Activated CD4-positive, alpha-beta T cell treated with anti-CD3 and anti-CD28 coated beads, Interleukin-2, amount 50 U/mL, for 1 hour (primary cell): ENCODE measurements around the gene SMARCB1.
A peak's percentile ranks its signal among the peaks of the same experiment; 100 is the strongest.
"Not testable (repeated sequence)": the region's sequence is repeated elsewhere in the genome, so short reads cannot be mapped to it uniquely, and the experiment has no call there.

Experiments used
- DNase-seq: peaks from one replicate; pipeline ENCODE4 v3.0.0-alpha.2; 2020

Gene SMARCB1

DNA sequence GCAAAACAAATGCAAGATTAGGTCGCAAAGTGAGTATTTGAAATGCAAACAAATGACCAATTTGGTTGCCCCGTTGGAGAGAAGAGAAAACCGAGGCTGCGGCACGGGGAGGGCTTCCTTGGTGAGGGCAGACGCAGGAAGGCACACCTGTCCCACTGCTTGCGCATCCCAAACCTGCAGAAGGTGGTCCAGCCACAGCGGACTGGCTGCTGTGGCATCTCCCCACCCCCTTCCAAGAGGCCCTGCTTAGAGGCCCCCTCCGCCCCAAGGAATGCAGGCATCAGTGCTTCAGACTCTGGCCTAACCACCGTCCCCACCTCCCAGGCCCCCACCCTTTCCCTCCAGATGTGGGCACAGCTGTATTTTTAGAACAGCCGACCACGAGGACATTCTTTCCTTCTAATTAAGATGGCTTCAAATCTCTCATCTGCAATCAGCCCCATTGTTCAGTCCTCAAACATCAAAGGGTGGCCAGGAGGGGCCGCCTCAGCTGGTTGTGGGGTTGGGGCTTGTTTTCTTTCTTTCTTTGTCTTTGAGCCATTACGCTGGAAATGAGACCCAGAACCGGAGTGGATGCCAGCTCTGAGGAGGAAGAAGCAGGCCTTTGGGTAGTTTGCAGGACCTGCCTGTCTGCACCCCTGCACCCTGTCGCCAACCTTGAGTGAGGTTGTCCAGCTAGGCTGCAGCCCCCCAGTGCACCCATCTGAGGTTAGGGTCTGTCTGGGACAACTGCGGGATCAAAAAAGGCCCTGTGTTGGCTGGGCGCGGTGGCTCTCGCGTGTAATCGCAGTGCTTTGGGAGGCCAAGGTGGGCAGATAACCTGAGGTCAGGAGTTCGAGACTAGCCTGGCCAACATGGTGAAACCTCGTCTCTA, 61.5 kb downstream of the SMARCB1 start:
- DNase-seq, result no peak

DNA sequence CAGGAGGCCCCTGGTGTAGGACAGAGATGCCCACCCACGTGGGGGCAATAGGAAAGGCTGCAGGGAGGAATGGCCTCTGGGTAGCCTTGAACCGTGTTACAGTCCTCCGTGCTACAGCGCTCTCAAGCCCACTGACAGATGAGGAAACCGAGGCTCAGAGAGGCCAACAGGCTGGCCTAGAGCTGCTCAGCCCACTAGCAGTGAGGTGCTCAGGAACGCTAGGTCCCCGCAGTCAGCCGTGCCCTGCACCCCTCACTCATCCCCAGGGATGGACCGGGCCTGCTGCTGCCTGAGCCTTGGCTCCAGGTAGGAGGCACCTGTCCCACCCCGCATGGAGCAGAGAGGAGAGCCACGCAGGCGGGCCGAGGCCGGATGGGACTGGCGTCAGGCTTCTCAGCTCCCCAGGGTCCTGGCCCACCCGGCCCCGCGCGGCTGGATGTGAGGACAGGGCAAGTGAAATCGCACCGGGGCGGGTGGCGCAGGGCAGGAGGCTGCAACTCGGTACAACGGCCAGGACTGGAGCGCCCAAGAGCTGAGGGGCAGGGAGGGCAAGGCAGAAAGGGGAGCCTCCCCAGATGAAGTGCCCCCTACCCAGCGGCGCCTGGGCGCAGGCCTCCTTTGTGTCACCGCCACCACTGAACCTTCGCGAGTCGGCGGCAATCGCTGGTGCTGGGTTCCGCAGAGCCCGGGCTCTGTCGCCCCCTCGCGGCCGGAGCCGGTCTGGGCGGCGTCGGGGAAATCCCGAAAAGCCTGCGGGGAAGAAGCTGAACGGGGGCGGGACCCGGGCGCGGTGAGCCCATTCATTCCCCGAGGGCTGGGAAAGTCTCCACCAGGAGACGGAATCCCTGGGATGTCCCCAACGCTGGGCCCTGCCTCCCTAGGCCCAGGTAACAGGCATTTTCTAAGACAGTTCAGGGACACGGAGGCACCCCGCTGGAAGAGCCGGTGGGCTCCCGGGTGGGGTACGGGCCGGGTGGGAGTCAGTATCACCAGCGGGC, 62.5 kb downstream of the SMARCB1 start:
- peak; percentile 84 for DNase-seq

DNA sequence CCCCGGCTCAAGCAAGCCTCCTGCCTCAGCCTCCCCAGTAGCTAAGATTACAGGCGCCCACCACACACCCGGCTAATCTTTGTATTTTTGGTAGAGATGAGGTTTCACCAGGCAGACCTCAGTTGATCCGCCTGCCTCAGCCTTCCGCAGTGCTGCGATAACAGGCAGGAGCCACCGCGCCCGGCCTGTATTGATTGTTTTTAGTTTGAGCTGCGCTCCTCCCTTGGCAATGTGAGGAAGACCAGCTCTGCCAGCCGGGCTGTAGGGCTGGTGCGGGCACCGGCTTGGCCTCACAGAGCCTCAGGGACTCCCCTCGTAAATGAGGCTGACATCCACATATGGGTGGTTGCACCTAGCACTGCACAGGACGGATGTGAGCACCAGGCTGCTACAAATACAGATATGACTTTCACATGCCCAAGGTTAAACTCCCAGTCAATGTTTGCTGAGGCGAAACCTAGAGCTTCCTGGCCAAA, 63.4 kb downstream of the SMARCB1 start:
- DNase-seq, result no peak

DNA sequence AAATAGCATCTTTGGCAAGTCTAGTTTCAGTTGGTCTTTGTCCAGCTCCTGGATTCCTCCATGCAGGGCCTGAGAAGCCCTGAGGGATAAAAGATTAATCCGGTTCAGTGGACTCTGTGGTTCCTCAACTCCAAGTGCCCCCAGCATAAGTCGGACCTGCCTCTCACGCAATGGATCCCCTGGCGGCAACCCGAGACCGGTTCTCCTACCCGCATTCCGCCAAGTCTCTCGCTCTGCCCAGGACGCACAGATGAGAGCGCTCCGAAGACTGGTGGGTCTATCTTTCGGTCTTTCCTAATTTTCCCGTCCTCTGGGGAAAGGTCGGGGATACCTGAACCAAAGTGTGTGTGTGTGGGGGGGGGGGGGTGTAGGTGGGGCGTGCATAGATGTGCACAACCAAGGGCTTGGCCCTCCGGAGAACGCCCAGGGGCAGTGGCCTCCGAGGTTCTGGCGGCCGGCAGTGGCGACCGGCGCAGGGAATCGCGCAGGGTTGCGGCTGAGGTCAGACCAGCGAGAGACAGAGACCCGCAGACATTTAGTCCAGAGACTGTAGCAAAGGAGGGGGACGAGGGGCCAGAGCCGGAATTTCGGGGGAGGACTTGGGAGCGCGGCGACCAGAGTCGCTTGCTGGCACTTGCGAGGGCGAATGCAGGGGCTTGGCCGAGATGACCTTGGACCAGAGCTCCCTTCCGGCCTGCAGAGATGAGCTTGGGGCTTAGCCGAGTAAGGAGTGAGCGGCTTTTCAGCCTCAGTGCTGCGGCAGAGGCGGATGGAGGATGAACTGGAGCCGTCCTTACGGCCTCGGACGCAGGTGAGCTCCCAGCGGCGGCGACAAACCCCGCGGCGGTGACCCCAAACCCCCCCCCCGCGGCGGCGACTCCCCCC, 70.2 kb downstream of the SMARCB1 start:
- no peak for DNase-seq

DNA sequence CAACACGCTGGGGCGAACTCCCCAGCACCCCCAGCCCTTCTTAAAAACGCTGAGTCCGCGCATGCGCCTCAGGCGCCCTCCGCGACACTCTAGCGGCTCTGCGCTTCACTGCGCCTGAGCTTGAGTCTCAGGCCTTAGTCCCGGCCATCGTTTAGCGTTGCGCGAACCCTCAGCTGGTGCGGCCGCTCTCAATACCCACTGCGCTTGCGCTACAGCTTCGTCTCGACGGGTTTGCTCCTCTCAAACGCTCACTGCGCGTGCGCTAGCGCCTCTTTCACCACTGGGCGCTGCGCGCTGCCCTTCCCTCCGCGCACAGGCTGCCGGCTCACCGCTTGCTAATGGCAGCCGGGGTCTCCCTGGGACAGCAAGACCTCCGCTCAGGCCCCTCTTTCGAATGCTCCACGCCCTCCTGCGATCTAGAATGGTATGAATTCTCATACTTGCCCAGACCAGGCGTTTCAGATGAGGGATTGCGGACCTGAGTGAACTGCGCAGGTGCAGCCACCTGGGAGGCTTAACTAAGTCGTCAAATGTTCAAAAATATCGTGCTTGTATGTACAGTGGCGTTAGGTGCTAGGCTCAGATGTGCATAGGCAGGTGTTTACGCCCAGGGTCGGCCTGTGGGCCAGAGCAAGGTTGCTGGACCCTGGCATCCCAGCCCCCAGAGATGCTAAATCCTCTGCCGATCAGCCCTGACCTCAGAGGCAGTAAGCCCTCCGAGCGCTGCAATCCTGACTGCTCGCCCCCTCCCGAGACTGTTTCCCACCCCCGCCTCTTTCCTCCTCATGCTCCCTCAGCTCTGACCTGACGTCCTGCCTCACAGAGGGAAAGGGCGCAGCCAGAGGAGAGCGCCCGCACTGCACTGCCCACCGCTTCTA, 71.1 kb downstream of the SMARCB1 start, which contains the start of gene SLC2A11:
SLC2A11 (plus strand) TSS at position 270 of the 878 bp plus-strand sequence; CDS start at position 395, 125 bp downstream.
- peak; percentile 91 for DNase-seq

DNA sequence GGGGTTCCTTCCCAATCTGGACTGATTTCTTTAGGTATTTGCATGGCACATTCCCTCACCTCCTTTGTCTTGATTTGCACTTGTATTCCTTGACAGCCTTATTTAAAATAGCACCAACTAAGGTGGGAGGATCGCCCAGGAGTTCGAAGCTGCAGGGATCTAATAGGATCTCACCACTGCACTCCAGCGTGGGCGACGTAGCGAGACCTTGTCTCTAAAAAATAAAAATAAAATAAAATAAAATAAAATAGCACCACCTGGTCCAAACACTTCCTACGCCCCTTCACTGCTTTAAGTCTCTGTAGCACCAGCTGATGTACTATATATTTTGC, 71.7 kb downstream of the SMARCB1 start:
- no peak for DNase-seq

DNA sequence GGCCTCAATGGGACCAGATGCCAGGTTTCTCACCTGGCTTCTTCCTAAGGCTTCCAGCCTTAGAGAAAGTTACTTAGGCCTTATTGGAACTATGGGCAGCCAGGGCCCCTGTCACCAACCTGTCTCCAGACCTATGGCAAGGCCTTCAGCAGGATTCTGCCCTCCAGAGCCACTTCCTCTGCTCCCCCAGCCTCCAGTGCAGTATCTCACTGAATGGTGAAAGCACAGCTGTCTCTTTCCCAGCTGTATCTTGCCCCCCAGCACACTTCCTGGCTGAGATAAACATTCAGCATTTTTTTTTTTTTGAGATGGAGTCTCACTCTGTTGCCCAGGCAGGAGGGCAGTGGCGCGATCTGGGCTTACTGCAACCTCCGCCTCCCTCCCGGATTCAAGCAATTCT, 72.4 kb downstream of the SMARCB1 start:
- DNase-seq, result no peak

DNA sequence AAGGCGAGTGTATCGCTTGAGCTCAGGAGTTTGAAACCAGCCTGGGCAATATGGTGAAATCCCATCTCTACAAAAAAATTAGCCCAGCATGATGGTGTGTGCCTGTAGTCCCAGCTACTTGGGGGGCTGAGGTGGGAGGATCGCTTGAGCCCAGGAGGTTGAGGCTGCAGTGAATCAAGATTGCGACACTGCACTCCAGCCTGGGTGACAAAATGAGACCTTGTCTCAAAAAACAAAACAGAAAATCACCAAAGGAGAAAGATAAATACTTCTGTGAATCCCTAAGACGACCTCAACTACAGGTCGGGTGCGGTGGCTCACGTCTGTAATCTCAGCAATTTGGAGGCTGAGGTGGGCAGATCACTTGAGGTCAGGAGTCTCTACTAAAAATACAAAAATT, 73.4 kb downstream of the SMARCB1 start:
- DNase-seq, result not testable (repeated sequence)

DNA sequence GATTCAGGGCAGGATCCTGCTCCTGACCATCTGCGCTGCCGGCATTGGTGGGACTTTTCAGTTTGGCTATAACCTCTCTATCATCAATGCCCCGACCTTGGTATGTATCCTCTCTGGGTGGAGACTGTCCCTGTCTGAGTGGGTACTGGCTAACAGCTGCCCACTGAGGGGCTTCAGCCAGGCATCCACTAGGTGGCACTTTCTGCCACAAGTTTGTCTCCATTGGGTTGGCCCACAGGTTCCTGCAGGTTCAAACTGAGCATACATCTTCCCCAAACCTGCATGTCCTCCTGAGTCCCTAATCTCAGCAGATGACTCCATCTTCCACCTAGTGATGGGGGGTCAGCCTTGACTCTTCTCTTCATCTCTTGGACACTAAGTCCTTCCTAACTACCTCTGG, 75.3 kb downstream of the SMARCB1 start:
- DNase-seq, result peak; percentile 18

DNA sequence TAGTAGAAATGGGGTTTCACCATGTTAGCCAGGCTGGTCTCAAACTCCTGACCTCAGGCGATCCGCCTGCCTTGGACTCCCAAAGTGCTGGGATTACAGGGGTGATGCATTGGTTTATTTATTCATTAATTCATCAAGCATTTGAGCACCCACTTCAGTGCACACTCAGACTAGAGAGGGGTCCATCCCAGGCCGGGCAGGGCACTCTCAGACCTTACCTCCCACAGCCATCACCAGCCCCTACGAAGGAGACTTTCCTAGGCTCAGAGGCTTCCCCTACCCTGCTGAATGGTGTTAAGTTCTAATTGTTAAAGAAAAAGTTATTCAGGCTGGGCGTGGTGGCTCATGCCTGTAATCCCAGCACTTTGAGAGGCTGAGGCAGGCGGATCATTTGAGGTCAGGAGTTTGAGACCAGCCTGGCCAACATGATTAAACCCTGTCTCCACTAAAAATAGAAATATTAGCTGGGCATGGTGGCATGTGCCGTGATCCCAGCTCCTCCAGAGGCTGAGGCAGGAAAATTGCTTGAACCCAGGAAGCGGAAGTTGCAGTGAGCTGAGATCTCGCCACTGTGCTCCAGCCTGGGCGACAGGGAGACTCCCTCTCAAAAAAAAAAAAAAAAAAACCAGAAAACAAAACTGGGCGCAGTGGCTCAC, 77.9 kb downstream of the SMARCB1 start:
- DNase-seq, result not testable (repeated sequence)

DNA sequence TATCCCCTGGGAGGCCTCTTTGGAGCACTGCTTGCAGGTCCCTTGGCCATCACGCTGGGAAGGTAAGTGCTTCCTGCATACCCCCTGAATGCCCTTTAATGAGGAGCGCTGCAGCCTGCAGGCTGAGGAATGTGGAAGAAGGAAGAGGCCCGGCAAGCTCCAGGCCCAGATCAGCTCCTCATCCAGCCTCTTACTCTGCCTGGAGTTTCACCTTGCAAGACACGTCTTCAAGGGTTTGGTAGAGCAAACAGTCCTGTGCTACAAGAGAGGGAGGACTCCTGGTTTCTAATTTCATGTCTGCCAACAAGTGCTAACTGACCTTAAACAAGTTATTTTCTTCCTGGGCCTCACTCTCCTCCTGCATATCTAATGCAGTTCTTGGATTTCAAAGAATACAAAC, 81.8 kb downstream of the SMARCB1 start:
- no peak for DNase-seq

DNA sequence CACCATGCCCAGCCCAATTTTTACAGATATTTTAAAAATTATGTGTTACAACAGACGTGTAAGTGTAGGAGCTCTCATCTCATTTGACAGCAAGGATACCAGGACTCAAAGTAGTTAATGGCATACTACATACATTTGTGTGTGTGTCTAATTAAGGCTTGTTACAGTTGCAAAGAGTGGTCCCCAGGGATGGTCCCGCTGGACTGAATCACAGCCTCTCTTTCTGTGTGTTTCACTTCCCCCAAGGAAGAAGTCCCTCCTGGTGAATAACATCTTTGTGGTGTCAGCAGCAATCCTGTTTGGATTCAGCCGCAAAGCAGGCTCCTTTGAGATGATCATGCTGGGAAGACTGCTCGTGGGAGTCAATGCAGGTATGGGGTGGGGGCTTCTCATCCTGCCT, 88.1 kb downstream of the SMARCB1 start:
- DNase-seq, result no peak

DNA sequence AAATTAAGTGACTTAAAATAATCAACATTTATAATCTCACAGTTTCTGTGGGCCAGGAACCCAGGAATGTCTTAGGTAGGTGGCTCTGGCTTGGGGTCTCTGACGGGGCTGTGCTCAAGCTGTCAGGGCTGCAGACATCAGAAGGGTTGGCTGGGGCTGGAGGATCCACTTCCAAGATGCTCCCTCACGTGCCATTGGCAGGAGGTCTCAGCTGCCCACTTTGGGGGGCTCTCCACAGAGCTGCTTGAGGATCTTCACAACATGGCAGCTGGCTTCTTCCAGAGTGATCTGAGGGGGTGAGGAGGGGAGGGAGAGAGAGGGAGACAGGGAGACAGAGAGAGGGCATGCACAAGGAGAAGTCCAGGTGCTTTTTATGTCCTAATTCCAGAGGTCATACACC, 89.0 kb downstream of the SMARCB1 start:
- DNase-seq, result no peak

DNA sequence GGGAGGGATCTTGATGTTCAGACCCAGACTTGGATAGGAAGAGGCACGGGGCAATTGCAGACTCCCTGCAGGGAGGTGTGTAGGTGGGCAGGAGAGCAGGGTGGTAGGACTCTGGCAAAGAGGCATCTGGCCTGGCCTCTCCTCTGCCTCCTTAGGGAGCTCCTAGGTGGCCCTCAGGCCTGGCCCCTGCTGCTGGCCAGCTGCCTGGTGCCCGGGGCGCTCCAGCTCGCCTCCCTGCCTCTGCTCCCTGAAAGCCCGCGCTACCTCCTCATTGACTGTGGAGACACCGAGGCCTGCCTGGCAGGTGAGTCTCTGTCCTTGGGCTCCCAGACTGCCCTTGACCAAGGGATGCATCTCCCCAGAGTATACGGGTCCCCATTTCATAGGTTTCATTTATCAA, 90.8 kb downstream of the SMARCB1 start:
- DNase-seq, result no peak

DNA sequence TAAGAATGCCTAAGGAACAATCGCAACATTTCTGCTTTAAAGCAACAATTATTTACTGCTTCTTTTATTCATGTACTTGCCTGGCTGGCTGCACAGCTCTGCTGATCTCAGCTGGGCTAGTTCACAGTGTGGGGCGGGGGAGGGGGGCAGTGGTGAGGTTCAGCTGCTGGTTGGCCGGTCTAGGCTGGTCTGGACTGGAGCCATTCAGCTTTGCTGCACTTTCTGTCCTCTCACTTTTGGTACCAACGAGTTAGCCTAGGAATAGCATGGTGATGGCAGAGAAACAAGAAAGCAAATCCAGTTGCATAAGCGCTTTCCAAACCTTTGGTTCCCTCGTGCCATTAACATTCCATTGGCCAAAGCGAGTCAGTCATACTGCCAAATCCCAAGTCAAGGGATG, 91.5 kb downstream of the SMARCB1 start:
- no peak for DNase-seq

DNA sequence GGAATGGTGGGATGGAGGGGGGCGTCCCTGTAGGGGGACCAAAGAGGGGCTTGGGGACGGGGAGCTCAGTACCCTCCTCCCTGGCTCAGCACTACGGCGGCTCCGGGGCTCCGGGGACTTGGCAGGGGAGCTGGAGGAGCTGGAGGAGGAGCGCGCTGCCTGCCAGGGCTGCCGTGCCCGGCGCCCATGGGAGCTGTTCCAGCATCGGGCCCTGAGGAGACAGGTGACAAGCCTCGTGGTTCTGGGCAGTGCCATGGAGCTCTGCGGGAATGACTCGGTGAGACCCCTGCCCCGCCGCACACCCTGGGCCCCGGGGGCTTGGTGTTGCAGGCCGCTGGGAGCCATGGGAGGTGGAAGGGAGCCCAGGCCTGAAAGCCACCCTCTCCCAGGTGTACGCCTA, 95.6 kb downstream of the SMARCB1 start:
- DNase-seq, result no peak

DNA sequence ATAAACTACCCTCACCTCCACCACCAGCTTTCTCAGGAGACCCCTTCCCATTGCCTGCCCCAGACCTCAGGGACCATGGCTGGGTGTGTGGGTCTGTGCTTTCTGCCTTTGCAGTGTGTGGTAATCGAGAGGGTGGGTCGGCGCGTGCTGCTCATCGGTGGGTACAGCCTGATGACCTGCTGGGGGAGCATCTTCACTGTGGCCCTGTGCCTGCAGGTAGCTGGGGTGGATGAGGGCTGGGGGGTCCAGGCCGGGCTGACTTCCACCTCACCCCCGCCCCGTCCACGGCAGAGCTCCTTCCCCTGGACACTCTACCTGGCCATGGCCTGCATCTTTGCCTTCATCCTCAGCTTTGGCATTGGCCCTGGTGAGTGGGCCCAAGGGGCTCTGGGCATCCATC, 96.9 kb downstream of the SMARCB1 start:
- DNase-seq, result no peak

DNA sequence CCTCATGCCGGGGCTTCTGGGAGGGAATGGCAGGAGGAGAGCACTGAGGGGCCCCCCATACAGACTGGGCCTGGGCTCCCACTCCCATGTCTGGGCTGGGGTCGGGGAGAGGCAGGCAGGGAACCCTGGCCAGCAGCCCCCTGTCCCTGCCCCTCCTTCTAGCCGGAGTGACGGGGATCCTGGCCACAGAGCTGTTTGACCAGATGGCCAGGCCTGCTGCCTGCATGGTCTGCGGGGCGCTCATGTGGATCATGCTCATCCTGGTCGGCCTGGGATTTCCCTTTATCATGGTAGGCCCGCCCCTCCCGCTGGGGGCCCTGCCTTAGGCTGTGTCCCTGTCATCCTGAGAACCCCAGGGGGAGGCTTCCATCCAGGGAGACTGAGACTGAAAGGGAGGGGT, 97.4 kb downstream of the SMARCB1 start:
- DNase-seq, result no peak
